Stimulated activated naive CD4-positive, alpha-beta T cell (primary cell): Measurements from ENCODE around the gene THPO.

ENCODE experiments used
- DNase-seq, 6 experiments: peaks; one replicate each; lab custom pipeline; 2025; lab: John Stamatoyannopoulos, UW

The THPO gene

DNA sequence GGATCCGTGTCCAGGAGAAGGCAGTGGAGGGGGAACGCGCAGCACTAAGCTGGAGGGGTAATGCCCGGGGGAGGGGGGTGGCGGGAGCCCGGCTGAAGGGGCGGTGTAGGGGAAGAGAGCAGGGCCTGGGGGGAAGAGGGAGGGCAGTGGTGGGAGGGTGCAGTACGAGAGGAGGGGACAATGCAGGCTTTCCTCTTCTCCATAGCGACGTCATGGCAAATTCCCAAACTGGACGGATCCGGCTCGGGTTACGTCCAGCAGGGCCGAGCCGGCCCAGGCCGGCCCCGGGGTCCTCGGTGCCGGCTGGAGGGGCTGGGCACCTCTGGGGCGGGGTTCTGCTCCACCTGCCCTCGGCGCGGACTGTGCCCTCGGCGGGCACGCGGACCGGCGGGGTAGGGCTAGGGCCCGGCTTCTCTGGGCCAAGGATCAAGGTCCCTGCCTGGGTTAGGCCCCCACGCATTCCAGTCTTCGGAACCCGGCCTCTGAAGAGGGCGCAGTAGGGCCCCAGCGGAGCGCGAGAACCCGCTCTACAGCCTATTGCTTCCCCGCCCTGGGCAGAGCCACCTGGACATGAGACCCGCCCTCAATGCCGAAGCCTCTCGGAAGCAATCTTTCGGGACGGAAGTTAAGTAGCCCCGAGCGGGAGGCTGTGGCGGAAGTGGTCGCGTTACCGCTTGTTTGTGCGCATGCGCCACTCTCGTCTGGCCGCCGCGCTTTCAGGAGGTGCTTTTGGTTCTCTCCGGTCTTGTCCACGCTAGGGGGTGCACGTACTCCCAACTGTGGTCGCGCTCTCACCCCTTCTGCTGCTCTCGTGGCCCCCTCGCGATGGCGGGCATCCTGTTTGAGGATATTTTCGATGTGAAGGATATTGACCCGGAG, 15.1 kb downstream of the THPO start:
- DNase-seq, result peak; percentile 82 to 92 (median 86)

DNA sequence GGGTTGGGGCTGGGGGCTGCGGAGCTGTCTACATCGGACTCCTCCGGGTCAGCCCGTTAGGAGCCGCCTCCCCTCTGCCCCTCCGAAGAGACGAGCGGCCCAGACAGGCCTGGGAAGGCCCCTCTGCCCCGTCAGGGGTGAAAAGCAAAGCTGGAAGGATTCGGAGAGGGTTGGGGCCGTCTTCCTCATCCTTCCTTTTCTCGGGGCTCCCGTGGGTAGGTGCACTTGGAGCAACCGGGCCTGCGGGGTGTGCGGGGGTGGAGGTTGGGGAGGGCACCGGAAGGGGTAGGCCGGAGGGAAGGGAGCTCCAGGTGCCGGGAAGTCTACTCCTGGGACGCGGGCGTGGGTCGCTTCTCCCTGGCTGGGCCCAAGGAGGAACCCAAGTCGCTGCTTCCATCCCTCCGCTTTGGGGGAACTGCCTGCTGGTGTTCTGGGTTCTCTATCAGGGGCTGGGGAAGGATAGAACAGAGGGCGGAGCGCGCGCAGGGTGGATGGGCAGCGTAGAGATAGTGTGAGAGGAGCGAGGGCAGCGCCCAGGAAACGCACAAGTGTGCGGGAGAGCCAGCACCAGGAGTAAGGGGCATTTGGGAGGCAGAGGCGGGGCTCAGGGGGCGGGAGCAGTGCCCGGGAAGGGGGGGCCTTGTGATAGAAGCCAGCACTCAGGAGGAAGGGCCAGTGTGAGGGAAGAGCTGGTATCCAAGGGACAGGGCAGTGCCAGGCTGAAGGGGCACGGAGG, 15.9 kb downstream of the THPO start:
- peak in 5 of 6 experiments; percentile 35 to 53 (median 47) for DNase-seq

DNA sequence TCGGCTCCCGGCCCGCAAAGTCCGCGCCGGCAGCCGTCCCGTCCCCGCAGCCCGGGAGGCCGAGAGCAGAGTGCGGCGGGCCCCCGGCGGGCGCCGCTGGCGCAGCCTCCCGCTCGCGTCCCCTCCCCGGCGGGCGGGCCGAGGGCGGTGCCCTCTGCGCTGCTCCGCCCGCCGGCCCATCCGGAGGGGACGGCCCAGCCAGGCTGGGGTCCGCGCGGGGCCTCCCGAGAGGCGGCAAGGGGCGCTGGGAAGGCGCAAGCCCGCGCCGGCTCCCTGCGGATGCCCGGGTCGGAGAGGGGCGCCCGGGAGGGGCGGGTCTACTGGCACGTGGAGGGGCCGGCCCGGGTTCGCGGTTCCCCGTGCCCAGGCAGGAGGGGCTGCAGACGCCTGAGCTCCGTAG, 16.5 kb downstream of the THPO start, which contains the start of the genes CLCN2 and POLR2H:
TSS of gene CLCN2 (minus strand) at position 74 of the 400 bp plus-strand sequence. CDS start 126 bp downstream, outside the sequence.
TSS of gene POLR2H (plus strand) at position 179 of the 400 bp plus-strand sequence. CDS start 1,783 bp downstream, outside the sequence.
- peak in 5 of 6 experiments; percentile 22 to 64 (median 39) for DNase-seq

DNA sequence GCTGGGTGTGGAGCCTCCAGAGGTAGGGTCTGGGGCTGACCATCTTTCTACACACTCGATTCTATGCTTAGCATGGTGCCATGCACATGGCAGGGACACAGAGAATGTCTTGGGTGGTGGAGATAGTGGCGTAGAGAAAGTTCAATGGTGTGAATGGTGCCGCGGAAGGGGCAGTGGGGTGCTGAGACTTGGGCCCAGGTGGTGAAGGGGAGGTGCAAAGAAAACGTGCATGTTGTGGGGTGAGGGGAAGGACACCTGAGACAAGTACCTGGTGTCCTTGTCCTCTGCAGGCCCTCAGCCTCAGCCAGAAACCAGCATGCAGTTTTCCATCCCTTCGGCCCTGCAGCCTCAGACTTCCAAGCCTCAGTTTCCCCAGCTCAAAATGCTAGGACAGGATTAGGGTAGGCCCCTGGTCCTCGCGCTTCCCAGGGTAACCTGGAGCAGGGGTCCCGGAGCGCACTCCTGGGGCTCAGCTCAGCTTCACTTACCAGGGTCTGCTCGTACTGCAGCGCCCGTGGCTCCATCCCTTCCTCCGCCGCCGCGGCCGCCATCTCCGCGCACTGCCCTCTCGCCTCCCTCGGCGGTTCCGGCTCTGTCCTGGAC, 17.0 kb downstream of the THPO start:
- peak in 1 of 6 experiments; percentile 29 for DNase-seq

DNA sequence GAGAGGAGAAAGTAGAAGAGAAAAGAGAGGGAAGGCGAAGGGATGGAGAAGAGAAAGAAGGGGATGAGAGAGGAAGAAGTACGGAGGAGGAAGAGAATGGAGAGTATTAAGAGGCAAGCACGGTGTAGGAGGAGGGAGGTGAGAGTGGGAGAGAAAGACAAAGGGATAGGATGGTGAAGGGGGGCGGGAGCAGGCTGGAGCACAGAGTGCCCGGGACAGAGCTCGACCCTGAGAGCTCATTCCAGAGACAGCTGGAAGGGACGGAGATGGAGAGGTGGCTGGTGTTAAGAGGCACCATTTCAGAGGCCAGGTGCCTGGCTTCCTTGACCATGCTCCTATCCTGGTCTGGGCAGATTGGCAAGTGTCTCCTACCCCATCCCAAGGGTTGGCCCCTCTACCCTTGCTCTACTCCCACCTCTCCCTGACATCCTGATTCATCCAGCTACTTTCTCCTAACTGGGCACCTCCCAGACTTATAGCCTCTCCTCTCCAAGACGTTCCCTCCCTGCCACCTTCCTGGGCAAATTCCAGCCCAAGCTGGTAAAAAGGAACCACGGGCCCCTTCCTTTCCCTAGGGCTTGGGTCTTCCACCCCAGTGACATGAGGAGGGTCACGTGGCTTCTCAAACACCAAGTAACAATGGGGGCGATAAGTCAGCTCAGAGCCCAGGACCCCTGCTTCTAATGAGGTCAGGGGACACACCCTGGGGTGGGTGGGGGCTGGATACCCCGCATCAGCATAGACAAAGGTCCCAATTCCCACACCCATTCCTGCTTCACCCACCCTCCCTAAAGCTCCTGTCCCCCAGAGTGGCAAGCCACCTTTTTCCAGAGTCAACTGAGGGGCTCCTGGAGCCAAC, 17.7 kb downstream of the THPO start:
- no peak for DNase-seq

DNA sequence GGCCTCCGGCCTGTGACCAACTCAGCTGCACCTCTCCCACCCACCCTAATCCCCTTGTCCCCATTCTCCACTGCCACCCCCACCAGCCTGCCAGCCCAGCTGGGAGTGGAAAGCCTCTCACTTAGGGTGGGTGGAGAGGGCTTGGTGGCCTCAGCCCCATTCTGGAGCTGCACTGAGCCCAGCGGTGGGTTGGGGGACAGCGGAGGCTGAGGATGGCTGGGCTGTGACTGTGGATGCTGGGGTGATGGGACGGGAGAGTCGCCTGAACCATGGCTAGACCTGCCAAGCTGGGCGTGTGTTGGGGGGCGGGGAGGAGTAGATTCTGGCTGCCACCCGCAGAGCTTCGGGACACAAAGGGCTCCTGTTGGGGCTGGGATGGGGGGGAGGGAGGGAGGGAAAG, 18.4 kb downstream of the THPO start:
- no peak for DNase-seq

DNA sequence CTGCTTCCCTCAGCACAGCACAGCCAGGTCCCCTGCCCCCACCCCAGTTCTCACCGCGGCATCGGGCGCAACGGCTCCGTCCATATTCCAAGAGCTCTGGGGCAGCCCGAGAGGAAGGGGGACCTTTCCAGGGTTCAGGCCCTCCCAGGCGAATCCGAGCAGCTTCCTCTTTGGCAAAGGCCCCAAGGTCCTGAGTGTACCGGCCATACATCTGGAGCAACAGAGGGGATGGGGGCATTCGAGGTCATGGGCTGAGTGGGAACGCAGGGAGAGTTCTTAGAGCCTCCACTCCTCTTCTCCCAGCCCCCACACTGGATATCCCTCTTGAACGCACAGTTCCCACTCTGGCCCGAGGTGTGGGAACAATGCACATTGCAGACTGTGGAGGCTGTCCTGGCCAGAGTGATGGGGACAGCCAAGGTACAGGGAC, 19.1 kb downstream of the THPO start:
- no peak for DNase-seq

DNA sequence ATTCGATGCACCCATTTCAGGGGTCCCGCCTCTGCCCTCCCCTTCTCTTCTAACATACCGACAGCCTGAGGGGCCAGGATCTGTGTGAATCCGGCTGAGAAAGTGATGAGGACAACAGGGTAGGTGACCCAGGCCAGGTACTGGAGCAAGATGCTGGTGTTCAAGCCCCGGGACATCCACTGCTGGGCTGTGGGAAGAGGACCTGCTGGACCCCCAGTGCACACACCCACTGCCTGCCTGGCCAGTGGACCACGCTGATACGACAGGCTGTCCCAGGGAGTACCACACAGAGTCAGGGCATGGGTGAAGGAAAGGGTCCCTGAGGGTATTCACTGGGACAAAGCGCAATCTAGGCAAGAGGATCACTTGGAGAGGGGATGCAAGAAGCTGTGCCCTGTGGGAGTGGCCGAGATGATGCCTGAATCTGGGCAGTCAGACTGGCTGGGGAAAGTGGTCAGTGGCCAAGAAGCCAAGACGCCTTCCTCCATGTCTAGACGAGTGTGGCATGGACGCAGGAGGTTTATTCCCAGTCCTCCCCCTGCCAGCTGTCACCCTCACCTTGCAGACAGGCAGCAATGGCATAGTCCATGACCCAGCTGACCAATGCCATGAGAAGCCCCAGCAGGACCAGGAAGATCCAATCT, 19.8 kb downstream of the THPO start:
- DNase-seq, result no peak

DNA sequence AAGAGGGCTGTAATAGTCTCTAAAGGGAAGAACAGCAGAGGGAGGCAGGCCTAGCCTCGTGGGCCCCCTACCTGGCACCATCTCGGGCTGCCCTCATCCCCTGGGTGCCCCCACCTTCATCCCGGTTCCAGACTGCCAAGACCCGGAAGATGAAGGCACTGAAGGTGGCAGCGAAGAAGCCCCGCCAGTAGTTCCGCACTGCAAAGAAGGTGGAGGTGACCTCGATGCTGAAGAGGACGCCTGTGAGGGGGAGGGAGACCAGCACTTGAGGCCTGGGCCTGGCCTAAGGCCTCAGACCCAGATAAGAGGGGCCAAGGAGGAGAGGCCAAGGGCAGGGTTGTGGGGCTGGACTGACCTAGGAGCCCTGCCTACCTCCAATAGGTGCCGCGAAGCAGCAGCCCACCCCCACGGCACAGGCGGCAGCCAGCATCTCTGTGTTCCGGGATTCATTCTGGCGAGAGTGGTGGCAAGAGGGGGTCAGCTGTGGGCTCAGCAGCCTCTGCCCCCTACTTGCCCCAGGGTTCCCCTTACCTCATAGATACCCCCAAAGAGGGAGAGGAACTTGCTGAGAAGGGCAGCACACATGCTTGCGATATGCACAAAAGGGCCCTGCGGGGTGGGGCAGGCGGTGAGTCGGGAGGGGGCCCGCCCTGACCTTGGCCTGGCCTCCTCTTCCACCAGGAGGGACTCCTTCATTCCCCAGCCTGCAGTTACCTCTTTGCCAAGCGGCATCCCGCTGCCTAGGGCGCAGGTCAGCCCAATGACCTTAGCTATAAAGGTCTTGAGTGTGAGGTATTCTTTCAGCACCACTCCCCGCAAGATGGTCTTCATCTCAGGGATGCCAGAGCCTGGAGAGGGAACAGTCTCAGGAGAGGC, 20.5 kb downstream of the THPO start:
- DNase-seq, result no peak

DNA sequence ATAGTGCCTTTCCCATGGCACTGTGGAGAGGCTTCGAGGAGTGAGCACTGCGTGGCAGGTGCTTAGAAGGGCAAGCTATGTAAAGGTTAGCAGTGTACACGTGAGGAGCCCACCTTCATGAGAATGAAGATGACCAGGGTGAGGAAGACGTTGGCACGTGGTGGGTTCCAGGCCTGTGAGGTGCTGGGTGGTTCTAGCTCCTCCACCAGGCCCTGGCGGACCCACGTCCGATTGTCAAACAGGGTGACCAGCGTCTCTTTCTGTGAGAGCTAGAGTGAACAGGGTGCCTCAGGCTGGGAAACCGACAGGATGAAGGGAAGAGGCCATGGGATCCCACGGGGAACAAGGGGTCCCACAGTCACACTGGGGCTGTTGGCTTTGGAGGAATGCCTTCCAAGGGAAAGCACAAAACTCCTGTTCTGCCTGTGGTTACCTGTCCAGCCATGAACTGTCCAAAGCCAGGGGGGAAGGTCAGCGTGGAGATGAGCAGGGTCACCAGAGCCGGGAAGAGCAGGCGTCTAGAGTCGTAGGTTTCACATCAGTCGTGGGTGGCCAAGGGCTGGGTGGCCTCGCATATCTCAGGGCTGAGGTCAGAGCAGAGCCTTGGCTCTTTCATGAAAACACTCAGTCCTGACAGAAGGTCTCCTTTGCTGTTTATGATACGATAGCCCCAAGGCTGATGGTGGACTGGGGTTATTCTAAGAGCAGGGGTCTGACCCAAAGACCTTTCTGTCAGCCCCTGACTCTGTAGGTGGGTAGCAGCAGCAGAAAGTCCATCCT, 22.6 kb downstream of the THPO start:
- DNase-seq, result no peak

DNA sequence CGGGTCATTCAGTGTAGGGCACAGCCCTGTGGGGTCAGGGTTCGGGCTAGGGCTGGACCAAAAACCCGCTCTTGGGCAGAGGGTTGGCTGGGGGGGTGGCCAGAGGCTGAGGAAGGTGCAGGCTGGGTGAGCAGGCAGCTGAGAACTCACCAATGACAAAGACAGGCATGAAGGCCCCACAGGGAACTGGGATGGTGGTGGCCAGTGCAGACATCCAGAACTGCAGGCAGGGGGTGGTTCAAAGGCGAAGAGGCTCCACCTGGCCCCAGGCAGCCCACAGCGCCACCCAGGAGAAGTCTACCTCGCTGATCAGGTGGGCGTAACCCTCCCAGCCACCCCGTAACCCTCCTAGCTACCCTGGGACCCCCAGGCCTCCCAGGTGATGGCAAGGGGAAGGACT, 23.3 kb downstream of the THPO start:
- DNase-seq, result no peak

DNA sequence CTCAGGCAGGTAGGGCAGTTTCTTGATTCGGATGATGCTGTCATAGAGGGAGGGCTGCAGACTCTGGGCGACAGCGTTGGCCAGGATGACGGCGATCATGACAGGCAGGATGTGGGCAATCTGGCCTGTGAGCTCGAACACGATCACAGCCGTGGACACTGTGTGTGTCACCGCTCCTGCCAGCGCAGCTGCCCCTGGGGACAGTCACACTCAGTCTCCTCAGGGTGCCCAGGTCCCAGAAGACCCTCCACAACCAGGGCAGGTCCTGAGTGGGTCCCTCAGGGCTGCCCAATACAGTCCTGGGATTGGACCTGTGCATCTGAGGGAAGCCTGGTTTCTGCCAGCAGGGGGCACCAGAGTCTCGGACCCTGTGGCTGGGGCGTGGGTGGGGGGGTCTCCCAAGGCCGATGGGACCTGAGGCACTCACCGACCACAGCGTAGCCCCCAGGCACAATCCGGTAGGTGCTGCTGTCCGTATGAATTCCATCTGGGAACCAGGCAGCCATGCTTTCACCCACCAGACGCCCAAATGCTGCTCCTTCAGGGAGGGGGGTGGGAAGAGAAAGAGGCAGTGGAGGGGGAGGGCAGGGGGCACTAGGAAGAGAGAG, 23.8 kb downstream of the THPO start:
- DNase-seq, result peak in 5 of 6 experiments; percentile 38 to 57 (median 54)

DNA sequence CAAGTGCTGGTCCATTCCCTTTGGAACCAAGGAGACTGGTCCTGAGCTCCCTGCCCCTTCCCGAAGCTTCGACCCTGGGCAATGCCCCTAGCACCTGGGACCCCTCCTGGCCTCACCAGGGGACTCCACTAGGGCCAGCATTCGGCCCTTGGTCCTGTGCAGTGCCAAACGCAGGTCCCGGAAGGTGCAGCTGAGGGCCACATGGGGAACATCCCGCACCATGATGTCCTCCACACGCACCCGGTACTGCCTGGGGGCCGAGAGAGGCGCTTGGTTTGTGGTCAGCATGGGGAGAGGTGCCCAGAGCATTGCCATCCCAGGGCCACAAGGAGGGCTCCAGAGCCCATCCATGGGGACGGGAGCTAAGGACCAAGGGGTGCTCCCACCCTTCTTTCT, 24.5 kb downstream of the THPO start:
- DNase-seq, result no peak

DNA sequence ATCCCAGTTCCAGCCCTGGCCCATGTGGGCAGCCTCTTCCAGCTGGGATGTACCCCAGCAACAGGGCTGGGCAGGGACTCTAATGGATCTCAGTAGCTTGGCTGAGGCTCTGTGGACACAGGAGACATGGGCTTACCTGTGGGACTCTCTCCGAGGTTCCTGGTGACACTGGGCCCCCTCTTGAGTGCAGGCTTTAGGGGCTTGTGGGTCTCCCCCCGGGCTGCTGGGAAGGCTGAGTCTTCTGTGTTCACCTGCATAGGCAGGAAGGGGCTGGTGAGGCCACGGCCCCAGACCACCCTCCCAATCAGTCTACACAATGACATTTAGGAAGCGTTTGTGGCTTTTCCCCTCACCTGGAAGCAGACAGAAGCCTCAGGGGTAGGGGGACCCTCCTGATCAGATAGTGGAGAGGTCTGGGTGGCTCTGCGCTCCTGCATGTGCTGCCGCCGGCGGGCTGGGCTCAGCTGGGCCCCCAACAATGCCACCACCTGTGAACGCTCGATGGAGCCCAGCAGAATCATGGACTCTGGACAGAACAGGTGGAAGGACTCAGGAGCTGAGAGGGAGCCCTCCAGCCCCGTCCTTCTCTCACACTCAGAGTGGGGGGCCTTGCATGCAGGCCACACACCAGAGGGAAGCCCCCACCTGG, 25.0 kb downstream of the THPO start:
- no peak for DNase-seq

DNA sequence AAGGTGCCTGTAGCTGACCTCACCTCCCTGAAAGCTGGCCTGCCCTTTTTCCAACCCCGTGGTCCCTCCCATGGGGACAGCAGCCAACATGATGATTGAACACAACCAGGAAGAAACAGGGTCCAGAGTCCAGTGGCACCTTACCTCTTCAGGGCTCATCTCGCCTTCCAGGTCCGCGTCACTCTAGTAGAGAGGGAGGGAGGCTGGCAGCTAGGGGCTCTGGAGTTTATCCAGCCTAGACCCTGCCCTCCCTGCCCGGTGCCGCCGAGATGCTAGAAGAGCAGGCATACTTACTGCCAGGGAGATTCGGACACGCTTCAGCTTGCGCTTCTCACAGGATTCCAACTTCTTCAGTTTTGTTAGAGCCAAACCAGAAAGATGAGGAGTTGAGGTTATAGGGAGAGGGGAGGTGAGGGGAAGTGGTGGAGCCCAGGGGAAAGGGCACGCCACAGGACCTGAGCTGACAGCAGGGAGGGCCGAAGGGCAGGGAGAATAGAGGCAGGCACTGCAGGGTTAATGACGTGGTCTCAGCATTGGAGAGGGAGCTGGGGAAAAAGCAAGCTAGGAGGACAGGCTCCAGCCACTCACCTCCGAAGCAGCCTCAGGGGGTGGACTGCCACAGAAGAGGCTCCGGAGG, 25.7 kb downstream of the THPO start:
- no peak for DNase-seq

DNA sequence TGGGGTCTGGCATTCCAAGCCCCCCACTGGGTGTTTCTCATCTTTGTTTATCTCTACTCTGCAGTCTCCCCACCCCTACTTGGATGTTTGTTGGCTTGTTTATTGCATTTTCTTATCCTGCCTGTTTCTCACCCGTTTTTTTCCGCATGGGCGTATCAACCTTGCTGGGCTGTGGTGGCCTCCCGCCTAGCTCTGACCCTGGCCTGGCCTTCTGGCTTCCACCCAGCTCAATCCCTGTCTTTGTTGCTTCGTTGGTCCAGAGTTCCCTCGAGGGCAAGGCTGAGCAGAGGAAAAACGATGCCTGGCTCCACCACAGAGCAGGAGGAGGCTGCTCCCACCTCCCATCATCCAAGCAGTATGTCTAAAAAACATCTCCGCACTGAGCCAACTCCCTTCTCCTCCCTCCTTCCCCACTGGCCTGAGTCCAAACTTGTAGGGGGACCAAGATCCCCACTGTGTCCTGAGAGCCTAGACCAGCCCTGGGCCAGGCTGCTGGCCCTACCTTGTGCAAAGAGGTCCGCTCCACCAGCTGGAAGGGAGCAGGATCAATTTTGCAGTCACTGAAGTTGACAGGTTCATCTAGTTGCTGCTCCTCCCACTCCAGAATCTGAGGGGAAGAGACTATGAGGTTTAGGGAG, 26.4 kb downstream of the THPO start:
- no peak for DNase-seq

DNA sequence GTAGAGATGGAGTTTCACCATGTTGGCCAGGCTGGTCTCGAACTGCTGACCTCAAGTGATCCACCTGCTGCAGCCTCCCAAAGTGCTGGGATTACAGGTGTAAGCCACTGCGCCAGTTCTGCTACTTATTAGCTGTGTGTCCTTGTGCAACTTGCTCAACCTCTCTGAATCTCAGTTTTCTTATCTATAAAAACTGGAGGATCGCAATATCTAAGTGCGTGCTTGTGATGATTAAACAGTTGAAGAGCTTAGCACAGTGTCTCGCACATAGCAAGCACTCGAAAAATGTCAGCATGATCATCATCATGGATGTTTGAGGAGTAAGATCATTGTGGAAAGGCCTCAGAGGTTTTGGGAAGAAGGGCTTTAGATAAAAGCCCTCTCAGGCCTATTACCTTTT, 27.4 kb downstream of the THPO start:
- DNase-seq, result no peak
